GM21360 (cell line): ENCODE results near the gene RGSL1.

ENCODE experiments used
- ATAC-seq: cut with Tn5 transposase; IDR thresholded peaks from one replicate; pipeline ENCODE4 v1.9.1; 2021; ENCODE audit warnings: mild to moderate bottlenecking, moderate library complexity; ENCODE audit not compliant: unreplicated experiment

RGSL1 gene

DNA sequence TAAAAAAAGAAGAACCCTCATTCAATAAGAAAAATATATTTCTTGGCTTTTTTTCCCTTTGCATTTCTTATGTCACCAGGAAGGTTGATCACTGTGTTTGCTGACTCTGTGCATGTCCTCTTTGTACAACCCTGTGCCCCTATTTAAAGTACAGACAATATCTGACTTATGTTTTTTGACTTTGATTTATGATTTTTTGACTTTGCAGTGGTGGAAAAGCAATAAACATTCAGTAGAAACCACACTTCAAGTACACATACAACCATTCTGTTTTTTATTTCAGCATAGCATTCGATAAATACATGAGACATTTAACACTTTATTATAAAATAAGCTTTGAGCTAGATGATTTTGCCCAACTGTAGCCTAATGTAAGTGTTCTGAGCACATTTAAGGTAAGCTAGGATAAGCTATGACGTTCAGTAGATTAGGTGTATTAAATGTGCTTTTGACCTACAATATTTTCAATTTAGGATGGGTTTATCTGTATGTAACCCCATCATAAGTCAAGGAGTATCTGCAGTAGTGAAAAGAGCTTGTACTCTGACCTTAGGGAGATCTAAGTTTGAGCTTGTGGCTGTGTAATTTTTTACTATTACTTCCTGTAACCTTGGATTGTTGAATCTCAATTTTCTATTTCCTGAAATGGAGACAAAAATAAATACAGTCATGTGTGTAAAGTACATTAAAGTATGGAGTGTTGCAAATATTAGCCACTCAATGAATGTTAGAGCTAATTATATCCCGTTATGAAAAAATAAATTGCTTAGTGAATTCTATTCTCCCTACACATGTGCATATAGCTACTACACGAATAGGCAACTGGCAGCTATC, 137.9 kb downstream of the RGSL1 start:
- no peak for ATAC-seq

DNA sequence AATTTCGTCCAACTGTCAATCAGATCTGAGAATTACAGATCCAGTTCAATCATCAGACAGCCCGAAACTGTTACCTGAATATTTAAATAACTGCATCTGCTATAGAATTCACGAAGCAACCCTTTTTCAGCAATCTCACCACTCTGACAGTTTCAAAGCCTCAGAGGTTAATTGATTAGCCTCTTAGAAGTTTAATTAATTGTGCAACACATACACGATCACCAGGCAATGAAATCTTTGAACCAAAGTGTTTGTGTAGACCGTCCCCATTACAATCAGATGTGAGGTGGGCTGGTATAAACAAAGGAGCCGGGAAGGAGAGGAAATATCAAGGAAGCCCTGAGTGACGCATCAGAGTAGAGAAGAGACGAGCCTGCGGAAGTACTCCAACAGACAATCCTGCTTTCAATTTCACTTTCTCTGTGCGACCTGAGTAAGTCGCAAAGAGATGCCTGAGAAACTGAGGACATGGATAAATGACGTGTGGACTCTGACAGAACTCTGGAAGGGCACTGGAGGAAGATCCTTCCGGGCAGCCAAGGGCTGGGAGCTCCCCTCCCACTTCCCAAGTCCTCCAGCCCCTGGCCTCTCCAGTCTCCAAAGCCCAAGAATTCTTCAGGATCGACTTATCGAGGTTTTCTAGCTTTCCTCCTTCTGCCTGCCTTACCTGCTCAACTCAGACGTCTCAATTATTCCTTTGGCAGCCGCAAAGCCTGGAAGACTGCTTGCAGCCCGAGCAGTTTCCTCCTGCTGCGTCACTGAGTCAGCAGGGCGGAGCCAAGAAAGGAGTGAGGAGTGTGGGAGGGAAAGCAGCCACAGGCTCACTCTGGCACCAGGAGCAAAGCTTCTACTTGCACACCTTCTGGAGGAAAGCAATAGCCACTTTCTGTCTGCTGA, 138.8 kb downstream of the RGSL1 start, which contains the start of gene RNASEL:
TSS of gene RNASEL (minus strand) at position 757 of the 897 bp plus-strand sequence. CDS start 2,450 bp downstream, outside the sequence.
- ATAC-seq: peak; percentile 78

DNA sequence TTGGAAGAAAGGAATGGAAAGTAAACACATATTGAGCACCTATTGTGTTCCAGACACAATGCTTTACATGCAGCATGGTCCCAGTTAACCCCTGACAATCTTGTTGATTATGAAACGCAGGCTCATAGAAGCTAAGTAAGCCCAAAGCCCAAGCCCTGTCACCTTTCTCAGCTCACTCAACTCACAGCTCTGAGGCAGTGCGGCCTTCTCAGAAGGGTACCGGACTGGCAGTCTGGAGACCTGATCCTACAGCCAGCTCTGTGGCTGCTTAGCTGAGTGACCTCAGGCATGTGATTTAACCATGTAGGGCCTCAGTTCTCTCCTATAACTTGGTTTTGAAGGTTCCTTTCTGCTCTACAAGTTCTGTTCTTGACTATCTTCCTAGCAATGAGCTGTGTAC, 139.6 kb downstream of the RGSL1 start:
- ATAC-seq: no peak

DNA sequence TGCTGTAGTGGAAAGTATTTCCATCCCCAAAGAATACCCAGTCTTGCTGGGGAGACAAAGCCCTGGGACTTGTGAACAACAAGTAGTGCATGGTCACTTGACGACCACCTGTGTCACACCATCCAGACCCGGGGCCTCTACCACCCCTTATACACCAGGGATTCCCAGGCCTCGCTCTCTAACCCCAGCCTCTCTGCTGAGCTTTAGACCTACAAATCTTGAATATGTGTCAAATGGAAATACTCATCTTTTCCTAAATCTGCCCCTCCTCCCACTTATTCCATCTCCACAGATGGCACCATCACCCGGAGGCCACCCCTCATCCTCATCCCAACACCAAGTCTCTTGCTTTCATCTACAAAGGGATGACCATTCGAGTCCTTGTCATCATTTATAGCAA, 140.0 kb downstream of the RGSL1 start:
- ATAC-seq: no peak

DNA sequence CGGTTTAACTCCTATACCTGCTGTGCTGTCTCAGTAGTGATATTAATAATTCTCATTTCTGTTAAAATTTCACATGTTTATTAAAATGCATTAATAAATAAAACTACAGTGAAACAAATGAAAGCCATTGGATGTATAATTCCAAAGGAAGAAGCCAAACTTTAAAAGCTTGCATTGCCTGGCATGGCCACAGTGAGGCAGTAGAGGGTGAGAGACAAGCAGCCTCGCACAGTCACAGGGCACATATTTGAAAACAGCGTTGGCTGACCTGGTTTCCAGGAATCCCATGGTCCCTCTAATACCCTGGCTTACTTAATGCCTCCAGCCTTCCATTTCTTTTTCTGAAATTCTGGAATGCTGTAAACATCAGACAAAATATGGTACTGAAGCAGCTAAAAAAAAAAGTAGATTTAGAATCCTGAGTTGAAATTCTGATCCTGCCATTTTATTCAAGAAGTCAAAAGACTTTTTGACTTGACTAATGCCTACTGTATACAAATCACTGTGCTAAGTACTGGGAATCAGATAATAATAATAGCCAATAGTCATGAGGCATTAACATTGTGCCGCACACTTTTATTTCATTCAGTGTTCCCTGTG, 145.8 kb downstream of the RGSL1 start:
- no peak for ATAC-seq

DNA sequence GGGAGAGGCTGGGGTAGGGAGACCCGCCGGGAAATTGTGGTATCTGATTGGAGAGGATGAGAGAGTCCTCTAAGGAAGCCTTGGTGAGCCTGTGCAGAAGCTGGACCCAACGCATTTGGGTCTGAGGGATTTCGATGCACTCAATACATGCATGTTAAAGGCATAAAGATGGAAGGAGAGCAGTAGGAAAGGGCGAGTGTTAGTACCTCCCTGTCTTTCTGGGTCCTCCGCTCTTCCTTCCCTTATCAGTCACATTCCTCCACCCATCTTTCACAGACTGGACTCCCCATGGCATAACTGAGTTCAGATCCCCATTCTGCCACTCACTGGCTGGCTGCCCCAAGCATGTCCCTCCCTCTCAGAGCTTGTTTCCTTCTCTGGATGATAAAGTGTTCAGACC, 147.0 kb downstream of the RGSL1 start:
- ATAC-seq: no peak

DNA sequence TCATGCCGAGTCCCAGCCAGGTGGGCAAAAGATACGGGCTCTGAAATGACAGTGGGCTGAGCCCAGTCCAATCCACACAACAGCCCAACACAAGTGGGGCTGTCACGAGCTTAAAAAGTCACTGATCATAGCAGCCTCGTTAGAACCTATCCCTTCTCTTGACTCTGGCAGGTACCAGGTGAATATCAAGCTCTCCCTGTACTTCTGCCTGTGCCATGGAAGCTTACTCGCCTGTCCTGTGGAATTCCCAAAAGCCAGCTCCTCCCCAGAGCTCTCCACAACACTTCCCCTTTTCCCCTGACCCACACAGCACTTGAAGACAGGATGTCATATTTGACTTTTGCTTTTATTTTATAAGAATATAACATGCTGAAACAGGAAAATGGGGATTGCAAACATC, 148.3 kb downstream of the RGSL1 start:
- ATAC-seq: no peak

DNA sequence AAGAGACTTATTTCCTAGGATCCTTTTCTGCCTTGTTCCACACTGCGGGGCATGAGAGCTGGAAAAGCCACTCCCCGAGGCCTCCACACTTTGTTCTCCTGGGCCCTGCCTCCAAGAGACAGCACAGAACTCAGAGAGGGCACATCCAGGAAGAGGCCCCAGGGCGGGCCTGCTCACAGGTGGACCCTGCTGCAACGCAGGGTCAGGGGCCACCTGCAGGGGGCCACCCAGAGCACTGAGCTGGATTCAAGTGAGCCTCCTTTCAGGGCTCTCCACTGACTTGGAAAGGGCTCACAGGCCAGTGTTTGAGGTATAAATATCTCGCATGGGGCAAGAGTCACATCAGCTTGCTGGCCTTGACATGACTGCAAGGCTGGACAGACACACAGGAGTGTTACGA, 149.4 kb downstream of the RGSL1 start:
- ATAC-seq: no peak

DNA sequence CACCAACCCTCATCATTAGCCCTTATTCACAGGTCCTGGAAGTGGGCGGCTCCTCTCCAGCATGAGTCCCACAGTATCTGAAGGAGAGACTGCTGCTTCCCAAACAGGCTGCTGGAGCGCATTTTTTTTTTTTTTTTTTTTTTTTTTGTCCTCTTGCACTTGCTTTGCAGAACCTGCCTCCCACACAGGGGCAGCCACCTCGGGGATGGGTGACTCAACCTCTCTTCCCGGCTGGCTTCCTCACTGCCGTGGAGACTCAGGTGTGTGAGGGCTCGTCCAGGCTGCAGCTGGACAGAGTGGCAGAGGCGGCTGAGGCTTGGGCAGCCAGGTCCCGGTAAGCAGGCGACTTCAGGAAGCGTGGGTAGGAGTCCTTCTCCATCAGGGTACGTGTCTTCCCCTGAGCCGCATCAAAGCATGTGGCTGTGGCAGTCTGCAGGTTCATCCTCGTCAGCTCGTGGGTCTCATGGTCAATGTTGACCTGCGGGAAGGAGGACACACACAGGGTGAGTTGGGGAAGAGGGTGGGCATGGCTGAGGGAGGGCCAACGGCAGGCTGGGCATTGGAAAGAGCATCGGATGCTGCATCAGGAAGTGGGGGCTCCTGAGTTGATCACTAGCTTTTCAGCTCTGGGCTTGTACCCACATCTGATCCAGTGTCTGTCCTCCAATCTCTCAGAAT, 150.2 kb downstream of the RGSL1 start:
- ATAC-seq: no peak

DNA sequence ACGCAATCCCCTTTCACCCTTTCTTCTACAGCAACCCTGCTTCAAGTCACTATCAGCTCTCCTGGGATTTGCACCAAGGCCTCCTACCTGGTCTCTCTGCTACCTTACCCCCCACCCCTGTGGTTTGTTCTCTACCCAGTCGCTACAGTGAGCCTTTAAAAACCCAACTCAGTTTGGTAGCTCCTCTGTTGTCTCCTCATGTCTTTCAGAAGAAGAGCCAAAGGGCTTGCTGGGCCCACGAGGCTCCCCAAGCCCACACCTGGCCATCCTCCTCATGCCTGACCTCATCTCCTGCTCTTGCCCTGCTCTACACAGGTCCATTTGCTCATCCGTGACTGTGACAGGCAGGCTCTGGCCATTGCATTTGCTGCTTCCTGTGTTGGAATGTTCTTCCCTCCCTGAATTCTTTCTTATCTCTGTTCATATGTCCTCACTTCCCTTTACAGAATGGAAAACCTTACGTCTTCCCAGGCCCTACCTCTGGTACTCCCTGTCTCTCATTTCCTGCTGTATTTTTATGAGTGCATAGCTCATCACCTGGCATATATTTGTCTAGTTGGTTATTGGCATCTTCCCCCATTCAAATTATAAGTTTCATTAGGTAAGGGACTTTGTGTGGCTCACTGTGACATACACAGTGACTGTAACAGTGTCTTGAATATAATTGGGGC, 150.9 kb downstream of the RGSL1 start:
- no peak for ATAC-seq

DNA sequence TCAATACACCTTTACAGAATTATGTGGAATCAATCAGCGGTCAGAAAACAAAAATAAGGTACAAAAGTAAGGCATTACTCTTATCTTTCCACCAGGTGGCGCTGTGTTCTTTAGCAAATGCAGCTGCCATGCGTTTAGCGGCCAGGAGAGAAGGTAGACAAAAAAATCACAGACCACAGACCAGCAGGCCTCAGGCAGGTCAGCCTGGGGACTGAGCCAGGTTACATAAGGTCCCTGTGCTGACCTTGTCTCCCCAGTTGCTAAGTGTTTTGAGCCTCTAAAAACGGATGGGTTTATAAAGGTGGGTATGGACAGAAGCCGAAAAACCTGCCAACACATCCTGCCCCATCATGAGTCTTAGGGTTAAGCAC, 151.5 kb downstream of the RGSL1 start:
- ATAC-seq: no peak

DNA sequence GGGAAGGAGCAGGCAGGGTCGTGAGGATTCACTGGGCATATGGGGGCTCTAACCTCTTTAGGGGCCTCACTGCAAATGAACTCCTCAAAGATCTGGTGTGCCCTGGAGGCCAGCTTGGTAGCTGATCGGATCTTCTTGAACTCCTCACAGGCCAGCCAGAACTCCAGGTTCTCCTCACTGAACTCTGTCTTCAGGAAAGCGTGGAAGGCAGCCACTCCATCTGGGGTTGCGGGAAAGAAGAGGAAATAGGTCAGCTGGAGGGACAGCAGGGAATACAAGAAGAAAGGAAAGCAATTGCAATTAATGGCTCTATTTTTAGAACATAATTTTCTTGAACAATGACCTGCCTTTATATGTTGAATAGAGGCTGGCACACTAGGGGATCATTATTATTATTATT, 152.0 kb downstream of the RGSL1 start:
- ATAC-seq: no peak

DNA sequence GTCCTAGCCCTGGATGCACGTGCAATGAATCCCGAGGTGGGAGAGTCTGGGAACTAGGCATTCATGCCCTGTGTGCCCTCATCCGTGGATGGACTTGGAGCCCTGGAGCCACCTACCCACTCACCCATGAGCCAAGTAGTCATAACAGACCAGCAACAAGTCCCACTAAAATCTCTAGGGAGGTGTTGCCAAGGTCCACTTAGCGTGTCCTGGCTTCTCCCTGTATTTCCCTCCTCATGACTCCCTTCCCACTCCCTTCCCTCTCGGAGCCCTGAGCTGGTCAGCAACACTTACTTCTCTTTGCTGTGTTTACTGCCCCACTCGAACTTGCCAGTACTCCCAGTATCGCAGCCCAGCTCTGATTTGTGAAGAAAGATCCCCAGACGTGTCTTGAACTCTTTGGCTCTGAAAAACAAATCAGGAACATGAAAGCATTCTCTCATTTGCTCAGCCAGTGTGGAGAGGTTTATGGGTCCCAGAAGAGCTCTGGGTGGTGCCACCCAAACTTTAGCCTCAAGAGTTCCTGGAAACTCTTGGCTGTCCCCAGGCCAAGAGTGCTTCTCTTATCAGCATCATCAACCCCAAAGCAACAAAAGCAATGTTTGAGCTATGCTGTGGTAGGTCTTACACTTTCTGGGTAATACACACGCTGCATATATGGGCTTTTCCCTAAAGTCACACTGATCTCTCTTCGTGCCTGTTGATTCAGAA, 153.1 kb downstream of the RGSL1 start:
- ATAC-seq: no peak

DNA sequence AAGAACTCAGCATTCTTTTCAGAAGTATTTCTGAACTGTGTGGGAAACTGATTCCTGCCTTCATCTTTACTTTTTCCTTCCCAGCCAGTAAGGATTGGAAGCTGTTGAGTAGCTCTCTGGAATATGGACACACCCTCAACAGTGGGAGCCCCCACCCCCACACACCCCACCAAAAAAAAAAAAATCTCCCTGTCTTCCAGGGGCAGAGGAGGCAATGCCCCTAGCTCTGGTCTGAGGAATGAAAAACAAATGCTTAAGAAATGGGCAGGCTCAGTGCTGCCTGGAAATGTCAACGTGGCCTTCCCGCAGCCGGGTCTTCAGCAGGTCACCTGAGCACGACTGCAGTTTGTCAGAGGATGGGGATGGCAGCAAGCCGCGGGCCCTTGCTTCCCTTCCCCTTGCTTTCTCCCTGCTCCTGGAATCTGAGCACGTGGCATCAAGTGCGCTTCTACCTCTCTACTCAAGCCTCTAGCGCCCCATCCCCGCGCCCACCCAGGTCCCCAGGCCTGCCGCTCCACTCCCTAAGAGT, 153.8 kb downstream of the RGSL1 start:
- ATAC-seq: peak; percentile 10

DNA sequence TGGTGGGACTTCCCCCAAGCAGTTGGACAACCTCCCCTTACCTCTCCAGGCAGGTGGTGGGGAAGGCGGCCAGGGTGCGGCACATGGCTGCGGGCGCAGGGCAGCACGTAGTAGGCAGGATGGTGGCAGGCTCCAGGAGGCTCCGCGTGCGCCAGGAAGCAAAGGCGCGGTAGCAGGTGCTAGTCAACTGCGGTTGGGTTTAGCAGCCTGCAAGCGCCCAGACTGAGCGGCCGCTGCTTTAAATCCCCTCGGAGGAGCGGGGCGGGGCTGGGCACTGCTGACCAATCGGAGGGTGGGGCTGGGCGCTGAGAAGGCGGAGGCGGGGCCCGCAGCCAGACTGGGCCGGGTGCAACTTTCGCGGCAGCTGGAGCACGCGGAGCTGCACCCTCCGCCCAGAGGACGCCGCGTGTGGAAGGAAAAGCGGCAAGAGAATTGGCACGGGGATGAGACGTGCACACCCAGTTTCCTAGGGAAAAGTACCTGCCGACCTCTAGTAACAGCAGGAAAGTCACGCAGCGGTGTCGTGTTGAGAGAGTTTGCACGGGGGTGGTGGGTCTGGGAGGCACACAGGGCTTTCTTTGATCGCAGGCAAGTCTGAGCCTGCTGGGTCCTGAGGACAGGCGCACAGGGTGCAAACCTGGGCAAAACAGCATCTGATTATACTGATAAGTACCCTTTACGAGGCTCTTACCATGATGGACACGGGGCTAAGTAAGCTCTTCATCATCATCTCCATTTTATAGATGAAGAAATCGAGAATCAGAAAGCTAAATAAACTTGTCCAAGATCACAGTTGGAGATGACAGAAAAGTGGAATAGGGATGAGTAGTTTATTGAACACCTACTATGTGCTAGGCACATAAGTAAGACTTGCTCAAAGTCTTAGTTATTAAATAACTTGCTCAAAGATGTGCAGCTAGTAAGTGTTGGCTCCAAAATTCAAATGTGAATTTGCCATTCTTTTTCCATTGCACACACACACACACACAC, 154.5 kb downstream of the RGSL1 start, which contains the start of gene RGS16:
TSS of gene RGS16 (minus strand) at position 215 of the 990 bp plus-strand sequence. CDS start at position 85, 130 bp downstream.
- peak; percentile 82 for ATAC-seq

DNA sequence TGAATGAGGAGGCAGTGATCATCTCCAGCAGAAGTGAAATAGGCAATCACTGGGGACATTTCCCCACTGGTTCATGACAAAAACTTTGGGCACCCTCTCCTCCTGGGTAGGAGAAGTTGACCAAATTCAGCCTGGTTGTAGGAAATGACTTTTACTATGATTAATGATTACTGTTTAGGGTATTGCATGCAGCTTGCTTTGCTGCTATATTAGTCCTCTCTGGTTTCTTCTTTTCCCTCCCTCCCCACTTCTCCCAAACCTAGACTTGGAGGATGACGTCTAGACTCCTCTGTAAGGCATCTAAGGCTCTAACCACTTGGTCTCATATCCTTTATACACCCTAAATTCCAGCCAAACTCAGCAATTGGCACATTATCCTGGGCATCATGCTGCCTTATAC, 157.6 kb downstream of the RGSL1 start:
- ATAC-seq: no peak

DNA sequence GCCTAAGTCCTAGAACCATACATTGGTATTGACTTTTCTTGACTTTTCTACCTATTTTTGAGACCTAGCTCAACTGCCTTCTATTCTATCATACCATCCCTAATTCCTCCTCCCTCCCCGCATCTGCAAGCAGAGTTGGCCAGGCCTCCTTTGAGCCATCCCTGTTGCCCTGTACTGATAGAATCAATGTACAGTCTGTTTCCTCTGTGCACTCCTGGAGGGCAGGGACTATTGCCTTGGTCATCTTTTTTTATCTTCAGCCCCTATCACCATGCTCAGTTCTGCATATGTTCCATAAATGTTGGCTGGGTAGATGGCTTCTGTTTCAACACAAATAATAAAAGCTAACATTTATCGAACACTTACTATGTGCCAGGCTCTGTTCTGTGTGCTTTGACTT, 158.3 kb downstream of the RGSL1 start:
- ATAC-seq: no peak
